ENCODE data around the gene PDE2A.
"Not testable (repeated sequence)": the region's sequence is repeated elsewhere in the genome, so short reads cannot be mapped to it uniquely, and the experiment has no call there.

The PDE2A gene

GRCh38 chr11:72570893-72571661, 103.1 kb downstream of the PDE2A start:
- no peak for DNase-seq (ENCODE audit: extremely low read depth, low read depth)
- TF ChIP-seq CTCF (IDR thresholded peaks at IDR 0.05; ENCODE audit: low read depth, low read length, missing control alignments), result no peak
- H3K4me3 ChIP-seq (replicated peaks; ENCODE audit: low read depth, low read length), result no peak overlapping the region

- TF ChIP-seq CTCF (IDR thresholded peaks at IDR 0.05; ENCODE audit: low read depth, low read length, missing control alignments), result no peak
- peak; percentile 36 for DNase-seq (ENCODE audit: extremely low read depth, low read depth)
These were observed 104.0 kb downstream of the PDE2A start for GRCh38 chr11:72569966-72570892.

DNA sequence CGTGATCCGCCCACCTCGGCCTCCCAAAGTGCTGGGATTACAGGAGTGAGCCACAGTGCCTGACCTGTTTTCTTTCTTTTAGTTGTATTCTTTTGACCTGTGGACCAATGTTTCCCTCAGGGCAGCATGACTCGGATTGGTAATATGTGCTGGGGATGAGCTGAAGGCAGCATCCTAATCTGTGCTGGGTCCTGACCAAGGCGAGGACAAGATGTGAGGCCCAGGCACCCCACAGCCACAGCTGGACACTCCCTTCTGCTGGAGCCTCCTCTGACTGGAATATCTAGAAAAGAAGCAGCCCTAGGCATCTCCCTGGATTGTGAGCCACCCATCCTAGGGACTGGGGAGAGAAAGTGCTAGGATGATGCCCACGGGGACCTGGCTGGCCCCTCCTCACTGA, 105.4 kb downstream of the PDE2A start:
- DNase-seq (ENCODE audit: extremely low read depth, low read depth), result no peak
- H3K4me3 ChIP-seq (replicated peaks; ENCODE audit: low read depth, low read length), result no peak overlapping the region
- no peak for TF ChIP-seq CTCF (IDR thresholded peaks at IDR 0.05; ENCODE audit: low read depth, low read length, missing control alignments)

More at GRCh38 chr11:72569966-72570892, 104.0 kb downstream of the PDE2A start:
- H3K4me3 ChIP-seq (replicated peaks; ENCODE audit: low read depth, low read length), result no peak overlapping the region

GRCh38 chr11:72562431-72562830, 111.8 kb downstream of the PDE2A start:
- no peak overlapping the region for H3K4me3 ChIP-seq (replicated peaks; ENCODE audit: low read depth, low read length)
- no peak for DNase-seq (ENCODE audit: extremely low read depth, low read depth)
- TF ChIP-seq CTCF (IDR thresholded peaks at IDR 0.05; ENCODE audit: low read depth, low read length, missing control alignments), result no peak

- DNase-seq (ENCODE audit: extremely low read depth, low read depth), result no peak
- TF ChIP-seq CTCF (IDR thresholded peaks at IDR 0.05; ENCODE audit: low read depth, low read length, missing control alignments), result no peak
- H3K4me3 ChIP-seq (replicated peaks; ENCODE audit: low read depth, low read length), result no peak overlapping the region
These were observed 112.4 kb downstream of the PDE2A start for GRCh38 chr11:72561856-72562255.

DNA sequence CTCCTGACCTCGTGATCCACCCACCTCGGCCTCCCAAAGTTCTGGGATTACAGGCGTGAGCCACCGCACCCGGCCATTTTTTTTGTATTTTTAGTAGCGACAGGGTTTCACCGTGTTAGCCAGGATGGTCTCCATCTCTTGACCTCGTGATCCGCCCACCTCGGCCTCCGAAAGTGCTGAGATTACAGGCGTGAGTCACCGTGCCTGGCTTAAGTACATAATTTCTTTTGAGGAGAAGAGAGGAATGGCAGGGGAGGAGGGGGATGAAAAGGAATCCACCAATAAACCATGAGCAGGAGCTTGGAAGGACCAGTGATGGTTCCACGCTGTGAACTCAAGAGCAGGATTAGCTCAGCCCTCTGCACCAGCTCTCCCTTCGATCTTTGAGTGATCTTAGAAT, 113.4 kb downstream of the PDE2A start:
- not testable (repeated sequence) for H3K4me3 ChIP-seq (replicated peaks; ENCODE audit: low read depth, low read length); DNase-seq (ENCODE audit: extremely low read depth, low read depth)

DNA sequence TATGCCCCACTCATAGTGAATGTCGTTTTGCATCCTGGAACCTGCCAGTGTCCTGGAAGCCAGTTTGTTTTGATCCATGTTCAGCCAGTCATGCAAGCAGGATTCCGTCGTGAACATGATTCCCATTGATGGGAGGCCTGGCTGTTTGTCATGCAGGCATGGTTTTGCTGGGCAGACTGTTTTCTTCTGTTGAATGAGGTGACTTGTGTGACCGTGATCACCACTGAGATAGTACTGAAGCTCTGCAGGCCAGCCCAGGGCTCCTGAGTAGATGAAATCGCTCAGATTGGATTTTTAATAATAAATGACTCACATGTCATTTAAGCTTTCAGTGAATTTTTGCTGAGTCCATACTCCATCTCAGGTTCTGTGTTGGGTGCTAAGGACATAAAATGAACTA, 117.8 kb downstream of the PDE2A start:
- H3K4me3 ChIP-seq (replicated peaks; ENCODE audit: low read depth, low read length), result no peak overlapping the region
- no peak for TF ChIP-seq CTCF (IDR thresholded peaks at IDR 0.05; ENCODE audit: low read depth, low read length, missing control alignments)
- DNase-seq (ENCODE audit: extremely low read depth, low read depth), result no peak

DNA sequence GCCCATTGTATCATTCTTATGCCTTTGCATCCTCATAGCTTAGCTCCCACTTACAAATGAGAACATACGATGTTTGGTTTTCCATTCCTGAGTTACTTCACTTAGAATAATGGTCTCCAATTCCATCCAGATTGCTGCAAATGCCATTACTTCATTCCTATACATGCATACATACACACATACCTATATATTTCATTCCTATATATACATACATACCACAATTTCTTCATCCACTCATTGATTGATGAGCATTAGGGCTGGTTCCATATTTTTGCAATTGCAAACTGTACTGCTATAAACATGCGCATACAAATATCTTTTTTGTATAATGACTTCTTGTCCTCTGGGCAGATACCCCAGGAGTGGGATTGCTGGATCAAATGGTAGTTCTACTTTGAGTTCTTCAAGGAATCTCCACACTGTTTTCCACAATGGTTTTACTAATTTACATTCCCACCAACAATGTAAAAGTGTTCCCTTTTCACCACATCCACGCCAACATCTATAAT, 119.2 kb downstream of the PDE2A start:
- H3K4me3 ChIP-seq (replicated peaks; ENCODE audit: low read depth, low read length); DNase-seq (ENCODE audit: extremely low read depth, low read depth): not testable (repeated sequence)
